GM15510 (cell line): ENCODE data around the gene ZNF236.

Experiments used
- POLR2A ChIP-seq: IDR thresholded peaks from 3 replicates; pipeline ENCODE4 v1.6.1; 2011; ENCODE audit warnings: borderline replicate concordance; ENCODE audit not compliant: insufficient read length; ENCODE audit errors: extremely low read depth

ZNF236 gene

DNA sequence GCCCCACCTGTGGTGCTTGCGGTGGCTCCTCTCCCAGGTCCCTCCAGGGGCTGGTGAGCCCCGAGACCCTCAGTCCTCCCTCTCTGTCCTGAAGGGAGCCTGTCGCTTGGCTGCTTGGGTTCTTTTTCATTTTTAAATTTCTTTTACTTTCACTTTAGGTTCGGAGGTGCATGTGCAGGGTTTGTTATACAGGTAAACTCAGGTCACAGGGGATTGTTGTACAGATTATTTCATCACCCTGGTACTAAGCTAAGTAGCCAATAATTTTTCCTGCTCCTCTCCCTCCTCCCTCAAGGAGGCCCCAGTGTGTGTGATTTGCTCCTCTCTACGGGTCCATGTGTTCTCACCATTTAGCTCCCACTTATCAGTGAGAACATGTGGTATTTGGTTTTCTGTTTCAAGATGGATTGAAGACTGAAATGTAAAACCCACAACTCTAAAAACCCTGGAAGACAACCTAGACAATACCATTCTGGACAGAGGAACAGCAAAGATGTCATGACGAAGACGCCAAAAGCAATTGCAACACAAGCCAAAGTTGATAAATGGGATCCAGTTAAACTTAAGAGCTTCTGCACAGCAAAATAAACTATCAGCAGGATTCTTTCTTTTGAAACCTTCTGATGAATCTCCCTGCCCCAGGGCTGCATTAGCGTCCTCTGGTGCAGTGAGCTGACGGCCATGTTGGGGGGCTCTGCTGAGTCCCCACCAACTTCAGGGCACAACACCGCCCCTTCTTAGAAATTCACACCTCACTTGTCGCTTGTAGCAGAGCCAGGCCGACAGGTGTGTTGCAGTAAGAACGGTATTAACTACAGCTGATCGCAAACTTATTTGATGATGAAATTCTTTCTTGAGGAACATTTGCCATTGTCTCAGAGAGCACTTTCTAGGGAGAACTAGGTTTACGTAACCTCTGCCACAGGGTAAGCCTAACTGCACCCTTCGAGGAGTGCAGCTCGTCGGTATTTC, 135.3 kb downstream of the ZNF236 start:
- no peak for TF ChIP-seq POLR2A

DNA sequence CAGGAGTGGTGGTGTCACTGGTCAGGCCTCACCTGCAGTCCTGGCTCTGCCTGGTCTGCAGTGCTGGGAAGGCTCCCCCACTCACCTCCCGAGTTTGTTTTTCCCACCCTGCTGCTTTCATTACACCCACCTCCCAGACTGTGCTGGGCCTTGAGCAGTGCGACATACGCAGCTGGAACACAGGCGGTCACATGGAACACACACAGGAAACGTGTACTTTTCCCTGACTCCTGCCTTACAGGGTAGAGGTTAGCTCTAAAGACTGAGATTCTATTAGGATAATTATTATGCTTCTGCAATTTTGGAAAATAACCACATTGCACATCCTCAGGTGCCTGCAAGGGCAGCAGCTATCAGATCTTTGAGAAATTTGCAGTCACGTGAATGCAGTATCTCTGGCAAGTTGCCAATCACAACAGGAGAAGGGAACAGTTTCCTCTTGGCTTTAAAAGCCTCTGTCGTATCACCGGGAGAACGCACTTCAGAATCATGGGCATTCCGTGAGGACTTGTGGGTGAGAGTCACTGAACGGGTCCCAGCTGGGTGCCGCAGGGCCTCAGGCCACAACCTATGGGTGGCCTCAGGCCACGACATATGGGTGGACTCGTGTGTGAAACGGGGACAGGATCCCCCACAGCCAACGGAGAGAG, 136.5 kb downstream of the ZNF236 start:
- TF ChIP-seq POLR2A, result no peak

DNA sequence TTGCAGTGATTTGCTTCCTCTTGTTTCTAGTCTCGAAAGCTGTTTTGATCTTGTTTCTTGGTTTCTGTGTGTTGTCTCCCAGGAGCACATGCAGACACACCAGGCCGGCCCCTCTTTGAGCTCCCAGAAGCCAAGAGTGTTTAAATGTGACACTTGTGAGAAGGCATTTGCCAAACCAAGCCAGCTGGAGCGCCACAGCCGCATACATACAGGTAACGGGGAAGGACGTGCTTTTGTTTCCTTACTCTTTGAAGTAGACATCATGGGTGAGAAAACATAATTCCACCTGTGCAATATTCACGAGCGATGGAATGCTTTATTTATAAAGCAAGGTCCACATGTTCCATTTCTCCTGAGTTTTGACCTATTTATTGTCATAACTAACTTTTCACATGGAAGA, 137.2 kb downstream of the ZNF236 start:
- TF ChIP-seq POLR2A, result no peak

DNA sequence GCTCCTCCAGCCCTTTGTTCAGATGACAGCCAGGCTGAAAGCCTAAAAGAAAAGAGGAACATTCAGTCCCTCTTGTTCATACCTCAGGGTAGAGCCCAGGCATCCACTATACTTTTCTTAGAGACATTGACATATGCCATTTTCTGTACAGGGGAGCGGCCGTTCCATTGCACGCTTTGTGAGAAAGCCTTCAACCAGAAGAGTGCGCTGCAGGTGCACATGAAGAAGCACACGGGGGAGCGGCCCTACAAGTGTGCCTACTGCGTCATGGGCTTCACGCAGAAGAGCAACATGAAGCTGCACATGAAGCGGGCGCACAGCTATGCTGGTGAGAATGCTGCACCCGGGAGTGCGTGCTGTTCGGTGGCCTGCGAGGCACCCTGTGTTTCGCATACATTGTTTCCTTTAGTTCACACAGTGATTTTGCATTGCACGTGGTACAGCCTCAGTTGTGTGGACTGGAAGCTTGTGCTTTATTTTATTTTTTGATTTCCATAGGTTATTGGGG, 138.2 kb downstream of the ZNF236 start:
- no peak for TF ChIP-seq POLR2A

DNA sequence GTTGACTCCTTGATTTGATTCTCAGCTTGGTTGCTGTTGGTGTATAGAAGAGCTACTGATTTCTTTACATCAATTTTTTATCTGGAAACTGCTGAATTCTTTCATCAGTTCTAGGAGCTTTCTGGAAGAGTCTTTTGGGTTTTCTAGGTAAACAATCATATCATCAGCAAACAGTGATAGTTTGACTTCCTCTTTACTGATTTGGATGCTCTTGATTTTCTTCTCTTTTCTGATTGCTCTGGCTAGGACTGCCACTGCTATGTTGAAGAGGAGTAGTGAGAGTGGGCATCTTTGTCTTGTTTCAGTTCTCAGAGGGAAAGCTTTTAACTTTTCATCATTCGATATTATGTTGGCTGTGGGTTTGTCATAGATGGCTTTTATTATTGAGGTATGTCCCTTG, 140.5 kb downstream of the ZNF236 start:
- TF ChIP-seq POLR2A, result no peak

DNA sequence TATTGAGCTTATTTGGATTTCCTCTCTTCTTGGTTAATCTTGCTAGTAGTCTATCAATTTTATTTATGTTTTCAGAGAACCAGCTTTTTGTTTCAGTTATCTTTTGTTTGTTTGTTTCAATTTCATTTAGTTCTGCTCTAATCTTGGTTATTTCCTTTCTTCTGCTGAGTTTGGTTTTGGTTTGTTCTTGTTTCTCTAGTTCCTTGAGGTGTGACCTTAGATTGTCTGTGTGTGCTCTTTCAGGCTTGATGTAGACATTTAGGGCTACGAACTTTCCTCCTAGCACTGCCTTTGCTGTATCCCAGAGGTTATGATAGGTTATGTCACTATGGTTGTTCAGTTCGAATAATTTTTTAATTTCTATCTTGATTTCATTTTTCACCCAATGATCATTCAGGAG, 141.6 kb downstream of the ZNF236 start:
- no peak for TF ChIP-seq POLR2A

DNA sequence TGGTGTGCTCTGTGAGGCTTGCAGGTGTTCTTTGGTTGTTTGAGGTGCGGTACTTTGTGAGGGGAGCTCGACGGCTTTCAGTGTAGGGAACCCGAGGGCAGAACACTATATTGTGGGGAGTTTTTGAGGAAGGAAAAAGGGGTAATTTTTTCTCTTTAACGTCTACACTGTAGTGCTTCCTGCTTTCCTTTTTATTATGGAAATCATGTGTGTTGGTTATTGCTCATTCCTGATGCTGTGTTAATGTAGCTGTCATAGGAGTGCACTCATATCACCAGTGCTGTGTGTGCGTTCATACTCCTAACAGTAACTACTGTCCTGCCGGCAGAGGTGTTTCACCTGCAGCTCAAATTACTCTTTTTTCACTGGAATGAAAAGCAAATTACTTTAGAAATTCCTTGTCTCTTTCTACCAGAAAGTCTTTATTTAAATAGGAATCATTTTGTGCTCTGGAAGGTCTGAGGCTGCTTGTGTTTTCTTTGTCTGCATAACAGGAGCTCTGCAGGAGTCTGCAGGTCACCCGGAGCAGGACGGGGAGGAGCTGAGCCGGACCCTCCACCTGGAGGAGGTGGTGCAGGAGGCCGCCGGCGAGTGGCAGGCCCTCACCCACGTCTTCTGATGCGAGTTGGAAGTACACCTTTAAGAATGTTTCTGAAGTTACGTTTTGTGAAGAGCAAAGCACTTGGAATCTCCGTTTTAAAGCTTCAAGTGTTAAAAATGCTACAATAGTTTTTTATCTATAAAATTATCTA, 145.5 kb downstream of the ZNF236 start:
- no peak for TF ChIP-seq POLR2A

DNA sequence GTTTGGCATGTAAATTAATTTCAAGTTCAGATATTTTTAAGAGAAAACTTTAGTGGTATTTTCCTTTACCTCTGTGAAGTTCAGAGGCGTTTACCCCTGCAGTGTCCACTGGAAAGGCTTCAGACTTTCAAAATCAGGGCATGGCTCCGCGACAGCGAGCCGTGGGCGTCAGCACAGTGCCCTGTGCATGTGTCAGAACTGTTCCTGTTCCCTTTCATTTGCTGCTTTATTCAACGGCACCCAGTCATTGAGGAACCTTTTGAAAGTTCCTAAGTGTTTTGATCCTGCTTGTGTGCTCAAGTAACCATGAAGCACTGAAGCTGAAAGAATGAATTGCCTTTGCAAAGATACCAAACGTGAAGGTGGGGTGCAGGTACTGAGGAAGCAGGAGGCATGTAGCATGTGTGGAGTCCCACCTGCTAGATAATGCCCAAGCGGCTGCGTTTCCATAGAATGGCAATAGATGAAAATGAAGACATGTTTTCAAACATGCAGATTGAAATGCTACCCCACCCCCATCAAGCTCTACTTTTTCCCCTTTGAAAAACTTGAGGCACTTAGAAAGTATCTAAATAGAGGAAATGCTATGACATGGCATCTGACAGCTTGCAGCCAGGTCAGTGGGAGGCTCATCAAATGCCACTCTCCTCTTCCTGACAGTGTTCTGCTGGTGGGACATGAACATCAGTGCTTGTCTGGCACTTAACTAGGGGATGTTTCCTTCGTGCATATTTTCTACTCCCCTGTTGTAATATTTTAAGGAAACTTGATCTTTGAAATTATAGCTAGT, 148.6 kb downstream of the ZNF236 start:
- TF ChIP-seq POLR2A, result no peak

DNA sequence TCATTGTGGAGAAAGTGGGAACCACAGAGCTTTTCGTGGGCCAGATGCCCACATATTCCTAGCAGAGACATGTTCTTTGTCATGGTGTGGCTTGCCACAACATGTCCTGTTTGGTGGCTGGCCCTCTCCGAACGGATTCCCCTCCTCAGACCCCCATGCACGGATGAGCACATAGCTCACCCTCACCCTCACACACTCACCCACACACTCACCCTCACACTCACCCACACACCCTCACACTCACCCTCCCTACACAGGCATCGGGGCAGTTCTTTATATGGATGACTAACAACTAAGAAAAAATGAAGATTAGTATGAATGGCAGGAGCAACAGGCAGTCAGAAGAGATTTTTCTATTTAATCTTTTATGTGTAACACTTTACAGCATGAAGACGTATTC, 149.9 kb downstream of the ZNF236 start:
- TF ChIP-seq POLR2A, result no peak

DNA sequence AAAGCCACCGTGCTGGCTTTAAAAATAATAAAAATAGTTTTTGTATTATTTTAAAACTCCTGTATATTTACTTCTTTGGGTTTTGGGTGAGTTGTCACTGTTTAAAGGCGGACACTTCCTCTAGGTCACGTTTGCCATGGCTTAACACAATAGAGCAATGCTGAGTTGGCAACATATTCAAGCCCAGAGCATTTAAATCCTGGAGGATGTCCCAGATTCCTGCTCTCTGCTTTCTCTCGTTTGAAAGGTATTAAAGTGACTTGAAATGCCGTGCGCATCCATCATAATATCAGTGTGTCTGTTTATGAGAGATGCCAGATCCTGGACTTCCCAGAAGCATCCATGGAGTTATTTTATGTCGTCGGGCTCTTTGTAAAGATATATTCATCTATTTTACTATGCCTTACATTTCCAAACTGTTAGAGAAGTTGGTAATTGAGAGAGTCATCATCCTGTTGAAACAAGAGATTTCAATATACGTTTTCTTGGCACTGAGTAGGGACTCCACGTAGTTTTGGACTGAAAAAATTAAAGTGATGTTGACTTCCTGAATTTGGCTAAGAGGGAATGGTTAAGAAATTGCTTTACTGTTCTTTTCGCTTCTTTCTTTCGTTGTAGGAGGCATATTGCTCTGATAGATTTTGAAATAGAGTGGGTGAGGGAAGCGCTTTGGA, 150.6 kb downstream of the ZNF236 start:
- TF ChIP-seq POLR2A, result no peak

DNA sequence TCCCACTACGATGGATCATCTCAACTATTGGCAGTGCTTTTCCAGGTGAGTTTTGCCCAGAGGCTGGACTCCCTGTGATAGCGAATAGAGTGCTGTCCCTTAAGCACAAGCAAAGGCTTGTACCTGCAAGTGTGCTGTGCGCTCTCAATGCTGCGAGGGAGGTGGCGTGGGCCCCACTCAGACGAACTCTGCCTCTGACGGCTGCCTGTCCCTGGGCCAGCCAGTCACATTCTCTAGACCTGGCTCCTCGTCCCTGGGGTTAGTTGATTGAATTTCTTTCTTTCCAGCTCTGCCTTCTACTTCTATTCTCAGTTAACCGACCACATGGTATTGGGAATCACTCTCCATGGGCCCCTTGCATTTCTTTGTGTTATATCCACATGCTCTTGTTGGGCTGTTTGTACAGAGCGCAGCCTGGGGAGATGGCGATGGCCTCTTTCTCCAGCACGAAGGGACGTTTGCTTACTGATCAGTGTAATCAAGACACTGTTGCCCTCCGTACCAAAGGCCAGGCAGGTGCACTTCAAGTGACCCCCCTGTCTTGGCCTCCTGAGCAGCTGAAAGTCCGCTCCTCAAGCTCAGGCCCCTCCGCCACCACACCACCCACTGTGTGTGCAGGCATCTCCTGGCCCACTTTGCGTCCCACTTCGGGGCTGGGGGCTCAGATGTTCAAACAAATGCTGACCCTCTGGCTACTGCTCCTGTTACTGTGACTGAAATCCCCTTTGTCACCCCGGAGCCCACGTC, 151.3 kb downstream of the ZNF236 start:
- TF ChIP-seq POLR2A, result no peak

DNA sequence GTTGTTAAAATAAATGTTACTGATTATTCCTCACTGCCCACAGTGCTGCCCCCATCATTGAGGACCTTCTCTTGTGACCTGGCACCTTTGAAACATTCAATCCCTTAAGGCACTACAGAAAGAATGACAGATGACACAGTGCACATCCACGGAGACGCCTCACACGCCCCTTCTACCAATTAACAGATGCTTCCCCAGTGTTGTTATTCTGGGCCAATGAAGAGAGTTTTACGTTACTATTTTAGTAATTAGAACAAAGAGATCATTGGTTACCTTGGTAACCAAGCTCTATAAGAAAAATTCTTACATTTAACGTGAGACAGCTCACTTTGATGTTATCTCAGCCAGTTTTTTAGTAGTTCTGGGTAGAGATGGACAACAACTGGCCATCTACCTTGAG, 152.0 kb downstream of the ZNF236 start:
- TF ChIP-seq POLR2A, result no peak

DNA sequence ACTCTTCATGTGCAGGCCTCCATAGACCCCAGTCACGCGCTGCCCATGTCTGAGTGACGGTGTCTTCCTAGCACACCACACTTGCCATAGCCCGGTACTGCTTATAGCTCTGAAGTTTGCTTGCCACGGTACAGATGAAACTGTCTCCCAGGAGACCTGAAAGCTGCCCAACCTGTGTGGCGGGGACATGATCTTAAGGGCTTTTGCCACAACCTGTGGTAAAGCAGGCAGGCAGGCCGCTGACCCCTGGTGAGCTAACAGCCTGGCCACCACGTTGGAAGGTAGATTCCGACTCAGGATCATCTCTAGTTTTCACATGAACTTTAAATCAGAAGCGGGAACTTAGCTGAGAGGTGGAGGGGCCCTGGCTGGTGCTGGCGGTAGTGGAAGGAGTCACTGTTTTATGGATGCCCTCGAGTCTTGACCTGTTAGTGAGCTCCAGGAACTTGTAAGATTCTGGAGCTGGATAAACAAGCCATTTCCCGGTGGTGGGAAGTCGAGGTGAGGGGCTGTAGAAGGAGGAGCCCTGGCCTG, 153.3 kb downstream of the ZNF236 start:
- TF ChIP-seq POLR2A, result no peak

DNA sequence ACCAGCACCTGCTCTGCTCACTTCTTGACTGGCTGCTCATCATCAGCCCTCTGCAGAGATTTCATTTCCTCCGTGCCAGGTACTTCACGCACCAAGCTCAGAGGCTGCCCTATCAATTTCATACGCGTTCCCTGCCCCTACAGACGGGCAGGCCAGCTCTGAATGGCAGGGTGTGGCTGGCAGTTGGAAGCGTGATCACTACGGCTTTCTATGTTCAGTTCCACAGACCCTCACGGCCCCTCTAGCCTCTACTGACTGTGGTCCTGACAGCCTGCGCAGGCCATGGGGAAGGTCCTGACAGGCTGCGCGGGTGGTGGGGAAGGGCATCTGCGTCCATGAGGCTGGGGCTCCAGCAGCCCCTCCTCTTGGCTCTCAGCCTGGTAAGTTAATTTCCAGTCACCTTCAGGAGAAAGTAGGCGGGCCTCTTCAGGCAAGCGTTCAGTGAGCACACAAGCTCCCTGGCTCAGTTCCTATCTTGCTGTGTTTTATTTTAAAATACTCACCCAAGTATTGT, 154.8 kb downstream of the ZNF236 start:
- TF ChIP-seq POLR2A, result no peak
